K562 (cell line): ENCODE measurements around the gene BTBD2.

Source experiments
- CEBPB ChIP-seq: fragments of 450-650 bp; IDR thresholded peaks from 2 replicates; pipeline ENCODE4 v1.6.1; 2016; ENCODE audit warnings: missing genetic modification characterization, missing compliant biosample characterization
- NFYB ChIP-seq: IDR thresholded peaks from 2 replicates; pipeline ENCODE4 v1.6.1; 2011; ENCODE audit warnings: mild to moderate bottlenecking, moderate library complexity; ENCODE audit not compliant: insufficient read length; ENCODE audit errors: extremely low read depth
- RNF2 ChIP-seq: sonication (generic); IDR thresholded peaks from 2 replicates; pipeline ENCODE4 v1.6.1; 2016
- SIRT6 ChIP-seq: IDR thresholded peaks from one replicate; pipeline ENCODE4 v1.6.1; 2012; ENCODE audit warnings: low read depth, mild to moderate bottlenecking, control low read depth, inconsistent platforms, low read length, moderate library complexity

GRCh38 chr19:2033115-2033824 lies 17.8 kb upstream of the BTBD2 start:
- no peak for TF ChIP-seq RNF2
- TF ChIP-seq NFYB = no peak
- TF ChIP-seq SIRT6 = no peak
- TF ChIP-seq CEBPB = no peak
